Measurements from ENCODE around the gene ATE1.

Gene ATE1

GRCh38 chr10:121870413-121870812, 57.4 kb downstream of the ATE1 start:
- Mint-ChIP-seq H3K27me3 (ENCODE audit: low read depth) (no peaks in the 10 kb centered on the region), H3K9me3 (no peaks in the 10 kb centered on the region), H3K4me1 (peaks cover 4% of the 10 kb centered on the region), H3K36me3 (ENCODE audit: low read depth) (peaks cover 38% of the 10 kb centered on the region), H3K4me3 (no peak overlapping the region), H3K27ac (no peak overlapping the region)
- no peak for TF ChIP-seq CTCF (IDR thresholded peaks at IDR 0.05; ENCODE audit: unreplicated experiment in 3 of 3)

GRCh38 chr10:121865554-121865953, 62.3 kb downstream of the ATE1 start:
- Mint-ChIP-seq H3K27ac (no peak overlapping the region), H3K4me1 (no peaks in the 10 kb centered on the region), H3K9me3 (no peaks in the 10 kb centered on the region), H3K27me3 (ENCODE audit: low read depth) (no peaks in the 10 kb centered on the region), H3K36me3 (ENCODE audit: low read depth) (peaks cover 67% of the 10 kb centered on the region), H3K4me3 (no peak overlapping the region)
- no peak for TF ChIP-seq CTCF (IDR thresholded peaks at IDR 0.05; ENCODE audit: unreplicated experiment in 3 of 3)

GRCh38 chr10:121864653-121865052, 63.2 kb downstream of the ATE1 start:
- no peaks in the 10 kb centered on the region for H3K9me3 Mint-ChIP-seq
- no peak for TF ChIP-seq CTCF (IDR thresholded peaks at IDR 0.05; ENCODE audit: unreplicated experiment in 3 of 3)
- peaks cover 68% of the 10 kb centered on the region for H3K36me3 Mint-ChIP-seq (ENCODE audit: low read depth)
- no peaks in the 10 kb centered on the region for H3K4me1 Mint-ChIP-seq
- no peaks in the 10 kb centered on the region for H3K27me3 Mint-ChIP-seq (ENCODE audit: low read depth)
- no peak overlapping the region for H3K27ac Mint-ChIP-seq
- H3K4me3 Mint-ChIP-seq: no peak overlapping the region

GRCh38 chr10:121864168-121864567, 63.7 kb downstream of the ATE1 start:
- Mint-ChIP-seq H3K27ac (no peak overlapping the region), H3K36me3 (ENCODE audit: low read depth) (peaks cover 64% of the 10 kb centered on the region), H3K9me3 (no peaks in the 10 kb centered on the region), H3K27me3 (ENCODE audit: low read depth) (no peaks in the 10 kb centered on the region), H3K4me3 (no peak overlapping the region), H3K4me1 (no peaks in the 10 kb centered on the region)
- TF ChIP-seq CTCF (IDR thresholded peaks at IDR 0.05; ENCODE audit: unreplicated experiment in 3 of 3): no peak

- Mint-ChIP-seq H3K27ac (no peak overlapping the region), H3K27me3 (ENCODE audit: low read depth) (no peaks in the 10 kb centered on the region), H3K4me3 (no peak overlapping the region), H3K4me1 (no peaks in the 10 kb centered on the region), H3K9me3 (peaks cover 2% of the 10 kb centered on the region), H3K36me3 (ENCODE audit: low read depth) (peaks cover 66% of the 10 kb centered on the region)
- TF ChIP-seq CTCF (IDR thresholded peaks at IDR 0.05; ENCODE audit: unreplicated experiment in 3 of 3): no peak
These were observed 65.2 kb downstream of the ATE1 start for GRCh38 chr10:121862649-121863048.

- H3K4me3 Mint-ChIP-seq: no peak overlapping the region
- H3K27me3 Mint-ChIP-seq (ENCODE audit: low read depth): no peaks in the 10 kb centered on the region
- peaks cover 66% of the 10 kb centered on the region for H3K36me3 Mint-ChIP-seq (ENCODE audit: low read depth)
- peaks cover 6% of the 10 kb centered on the region for H3K9me3 Mint-ChIP-seq
- no peak overlapping the region for H3K27ac Mint-ChIP-seq
- no peaks in the 10 kb centered on the region for H3K4me1 Mint-ChIP-seq
- TF ChIP-seq CTCF (IDR thresholded peaks at IDR 0.05; ENCODE audit: unreplicated experiment in 3 of 3): no peak
These were observed 65.8 kb downstream of the ATE1 start for GRCh38 chr10:121862042-121862441.
